Measurements from ENCODE around the gene TMEM63A.
"Not testable (repeated sequence)": the region's sequence is repeated elsewhere in the genome, so short reads cannot be mapped to it uniquely, and the experiment has no call there.

TMEM63A gene

GRCh38 chr1:225846331-225847310 lies 35.6 kb downstream of the TMEM63A start:
- in situ Hi-C loops (cut with HindIII; ENCODE audit: low sequenced_read_pairs), result no loop called here

DNA sequence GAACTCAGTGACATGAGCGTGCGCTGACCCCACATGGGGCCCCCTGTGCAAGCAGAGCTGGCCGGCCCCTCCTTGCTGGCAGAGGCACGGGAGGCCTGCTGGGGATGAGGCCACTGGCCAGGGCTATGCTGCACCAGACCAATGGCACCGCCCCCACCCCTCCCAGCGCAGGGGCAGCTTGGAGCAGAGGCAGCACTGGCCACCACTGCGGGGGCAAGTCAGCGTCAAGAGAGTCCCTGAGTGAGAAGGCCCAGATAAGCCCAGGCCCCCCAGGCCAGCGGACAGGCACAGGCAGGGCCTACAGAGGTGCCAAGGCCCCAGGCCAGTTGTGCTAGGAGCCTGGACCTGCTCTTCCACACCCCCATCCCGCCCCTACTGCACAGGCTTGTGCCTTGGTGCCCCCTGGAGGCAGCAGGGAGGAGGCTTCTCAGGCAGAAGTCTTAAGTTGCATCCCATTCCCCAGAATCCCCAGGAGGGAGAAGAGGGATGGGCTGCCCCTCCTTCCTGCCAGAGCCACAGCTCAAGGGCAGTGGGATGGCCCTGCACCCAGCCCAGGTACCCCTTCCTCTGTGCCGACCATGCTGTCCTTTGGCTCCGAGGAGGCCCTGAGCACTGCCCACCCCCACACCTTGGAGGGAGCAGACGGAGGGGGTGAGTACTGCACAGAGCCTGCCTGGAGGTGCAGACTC lies 36.5 kb downstream of the TMEM63A start:
- in situ Hi-C loops (cut with HindIII; ENCODE audit: low sequenced_read_pairs), result no loop called here

DNA sequence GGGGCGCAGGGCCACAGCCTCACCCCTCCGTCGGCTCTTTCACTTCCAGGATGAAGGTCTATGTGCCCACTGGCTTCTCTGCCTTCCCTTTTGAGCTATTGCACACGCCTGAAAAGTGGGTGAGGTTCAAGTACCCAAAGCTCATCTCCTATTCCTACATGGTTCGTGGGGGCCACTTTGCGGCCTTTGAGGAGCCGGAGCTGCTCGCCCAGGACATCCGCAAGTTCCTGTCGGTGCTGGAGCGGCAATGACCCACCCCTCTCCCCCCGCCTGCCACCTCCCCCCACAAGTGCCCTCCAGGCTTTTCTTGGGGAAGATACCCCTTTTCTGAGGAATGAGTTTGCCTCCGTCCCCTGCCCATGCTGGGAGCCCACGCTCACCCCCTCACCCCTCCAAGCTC lies 37.1 kb downstream of the TMEM63A start:
- in situ Hi-C loops (cut with HindIII; ENCODE audit: low sequenced_read_pairs), result no loop called here

DNA sequence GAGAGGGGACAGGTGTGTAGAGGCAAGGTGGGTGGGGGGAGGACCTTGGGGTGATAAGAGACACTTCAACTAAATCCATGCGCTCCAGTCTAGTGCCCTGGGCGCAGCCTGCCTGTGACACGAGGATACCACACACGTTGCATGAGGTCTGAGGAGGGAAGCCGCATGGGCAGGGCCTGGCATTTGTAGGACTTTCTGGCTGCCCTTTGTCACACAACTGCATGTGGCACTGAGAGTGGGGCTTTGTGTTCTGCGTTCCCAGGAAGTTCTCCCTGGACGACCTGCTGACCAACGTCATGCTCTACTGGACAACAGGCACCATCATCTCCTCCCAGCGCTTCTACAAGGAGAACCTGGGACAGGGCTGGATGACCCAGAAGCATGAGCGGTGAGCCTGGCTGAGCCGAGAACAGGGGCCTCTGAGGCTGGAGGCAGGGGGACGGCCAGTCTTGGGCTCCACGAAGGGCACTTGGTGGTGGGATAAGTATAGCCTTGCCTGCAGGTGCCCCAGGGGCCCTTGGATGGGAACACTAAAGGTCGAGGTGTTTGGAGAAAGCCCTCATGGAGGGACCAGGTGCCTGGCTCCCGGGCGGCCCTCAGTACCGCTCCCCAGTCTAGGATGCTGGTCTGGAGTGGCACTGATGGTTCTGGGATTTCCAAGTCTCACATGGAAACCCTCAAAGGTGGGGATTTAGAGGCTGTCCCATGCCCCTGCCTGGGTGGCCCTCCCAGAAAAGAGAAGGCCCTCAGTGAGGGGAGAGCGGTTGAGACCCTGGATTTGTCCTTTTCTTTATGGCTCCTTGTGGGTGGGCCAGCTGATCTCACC lies 37.7 kb downstream of the TMEM63A start:
- in situ Hi-C loops (cut with HindIII; ENCODE audit: low sequenced_read_pairs), result no loop called here

DNA sequence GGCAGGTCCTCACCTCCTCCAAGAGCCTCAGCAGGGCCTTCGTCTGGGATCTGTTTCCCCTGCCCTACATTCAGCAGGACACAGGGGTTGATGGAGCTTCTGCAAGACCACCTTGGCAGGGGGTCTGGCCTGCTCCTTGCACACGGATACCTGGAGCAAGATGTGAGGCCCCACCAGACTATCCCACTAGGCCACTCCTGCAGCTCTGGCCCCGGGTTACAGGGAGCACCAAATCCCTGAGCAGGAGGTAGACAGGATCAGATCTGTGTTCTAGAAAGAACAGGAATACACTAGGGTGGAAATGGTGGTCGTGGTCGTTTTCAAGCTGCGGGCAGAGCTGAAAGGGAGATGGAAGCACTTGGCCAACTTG lies 38.8 kb downstream of the TMEM63A start:
- in situ Hi-C loops (cut with HindIII; ENCODE audit: low sequenced_read_pairs), result no loop called here

GRCh38 chr1:225842788-225843425 lies 39.3 kb downstream of the TMEM63A start:
- in situ Hi-C loops (cut with HindIII; ENCODE audit: low sequenced_read_pairs), result no loop called here

DNA sequence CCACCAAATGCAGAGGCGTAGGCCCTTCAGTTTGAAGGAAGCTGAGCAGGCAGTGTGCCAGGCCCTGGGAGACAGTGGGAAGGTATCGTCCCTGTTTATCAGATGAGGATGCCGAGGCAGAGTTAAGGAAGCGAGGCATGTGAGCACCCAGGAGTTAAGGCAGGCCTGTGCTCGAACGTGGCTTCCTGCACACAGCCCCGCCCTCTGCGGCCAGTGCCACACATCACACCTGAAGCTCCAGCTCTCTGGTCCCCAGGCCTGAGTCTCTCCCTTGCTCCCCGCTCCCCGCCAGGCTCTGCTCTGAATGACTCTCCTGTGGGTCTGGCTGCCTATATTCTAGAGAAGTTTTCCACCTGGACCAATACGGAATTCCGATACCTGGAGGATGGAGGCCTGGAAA lies 40.1 kb downstream of the TMEM63A start:
- in situ Hi-C loops (cut with HindIII; ENCODE audit: low sequenced_read_pairs), result no loop called here

GRCh38 chr1:225840713-225841112 lies 41.5 kb downstream of the TMEM63A start:
- in situ Hi-C loops (cut with HindIII; ENCODE audit: low sequenced_read_pairs), result no loop called here

DNA sequence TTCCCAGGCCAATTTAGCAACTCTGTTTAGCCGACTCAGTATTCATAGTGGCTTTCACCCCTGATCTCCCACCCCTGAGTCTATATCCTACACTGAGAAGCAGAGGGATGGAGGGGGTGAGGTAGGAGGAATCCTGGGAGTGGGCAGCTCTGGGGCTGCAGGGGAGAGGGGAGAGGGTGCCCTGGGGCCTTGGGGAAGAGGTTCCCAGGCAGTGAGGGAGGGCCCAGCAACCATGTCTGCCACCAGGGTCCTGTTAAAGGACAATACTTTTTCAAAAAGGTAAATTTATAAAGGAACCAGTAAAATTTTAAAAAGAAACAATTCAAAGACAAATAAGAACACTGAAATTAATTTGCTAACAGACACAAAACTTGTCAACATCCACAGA lies 42.0 kb downstream of the TMEM63A start:
- in situ Hi-C loops (cut with HindIII; ENCODE audit: low sequenced_read_pairs), result no loop called here

DNA sequence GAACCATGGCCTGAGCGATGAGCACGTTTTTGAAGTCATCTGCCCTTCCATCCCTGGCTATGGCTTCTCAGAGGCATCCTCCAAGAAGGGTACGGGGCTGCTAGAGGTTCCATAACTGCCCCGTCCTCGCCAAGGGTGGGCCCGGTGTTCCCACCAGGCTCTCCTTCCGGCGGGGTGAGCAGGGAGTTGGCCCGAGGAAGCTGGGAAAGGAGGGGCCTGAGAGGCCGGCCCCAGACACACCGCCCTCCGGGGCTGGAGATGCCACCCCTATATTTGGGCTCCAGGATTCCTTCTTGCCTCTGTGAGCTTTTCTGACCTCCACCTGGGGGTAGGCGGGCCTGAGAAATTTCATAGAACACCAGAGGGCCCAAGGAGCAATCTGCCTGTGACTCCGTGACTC lies 43.4 kb downstream of the TMEM63A start:
- in situ Hi-C loops (cut with HindIII; ENCODE audit: low sequenced_read_pairs), result no loop called here

GRCh38 chr1:225836296-225836695 lies 45.9 kb downstream of the TMEM63A start:
- in situ Hi-C loops (cut with HindIII; ENCODE audit: low sequenced_read_pairs), result not testable (repeated sequence)

DNA sequence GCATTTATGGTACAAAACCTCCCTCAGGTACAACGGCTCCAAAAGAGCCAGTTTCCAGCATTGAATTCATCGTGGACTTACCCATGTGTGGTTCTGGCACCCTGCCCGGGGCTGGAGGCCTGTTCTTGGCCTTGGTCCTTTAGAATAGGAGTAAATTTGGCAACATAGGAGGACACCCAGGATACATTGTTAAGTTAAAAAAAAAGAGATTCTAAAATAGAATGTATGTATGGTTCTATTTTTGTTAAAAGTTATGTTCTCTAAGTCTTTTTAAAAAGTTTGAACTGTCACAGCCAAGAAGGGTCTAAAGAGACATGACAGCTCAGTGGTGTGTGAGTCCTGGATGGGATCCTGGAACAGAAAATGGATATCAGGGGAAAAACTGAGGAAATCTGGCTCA lies 46.3 kb downstream of the TMEM63A start:
- in situ Hi-C loops (cut with HindIII; ENCODE audit: low sequenced_read_pairs), result no loop called here

DNA sequence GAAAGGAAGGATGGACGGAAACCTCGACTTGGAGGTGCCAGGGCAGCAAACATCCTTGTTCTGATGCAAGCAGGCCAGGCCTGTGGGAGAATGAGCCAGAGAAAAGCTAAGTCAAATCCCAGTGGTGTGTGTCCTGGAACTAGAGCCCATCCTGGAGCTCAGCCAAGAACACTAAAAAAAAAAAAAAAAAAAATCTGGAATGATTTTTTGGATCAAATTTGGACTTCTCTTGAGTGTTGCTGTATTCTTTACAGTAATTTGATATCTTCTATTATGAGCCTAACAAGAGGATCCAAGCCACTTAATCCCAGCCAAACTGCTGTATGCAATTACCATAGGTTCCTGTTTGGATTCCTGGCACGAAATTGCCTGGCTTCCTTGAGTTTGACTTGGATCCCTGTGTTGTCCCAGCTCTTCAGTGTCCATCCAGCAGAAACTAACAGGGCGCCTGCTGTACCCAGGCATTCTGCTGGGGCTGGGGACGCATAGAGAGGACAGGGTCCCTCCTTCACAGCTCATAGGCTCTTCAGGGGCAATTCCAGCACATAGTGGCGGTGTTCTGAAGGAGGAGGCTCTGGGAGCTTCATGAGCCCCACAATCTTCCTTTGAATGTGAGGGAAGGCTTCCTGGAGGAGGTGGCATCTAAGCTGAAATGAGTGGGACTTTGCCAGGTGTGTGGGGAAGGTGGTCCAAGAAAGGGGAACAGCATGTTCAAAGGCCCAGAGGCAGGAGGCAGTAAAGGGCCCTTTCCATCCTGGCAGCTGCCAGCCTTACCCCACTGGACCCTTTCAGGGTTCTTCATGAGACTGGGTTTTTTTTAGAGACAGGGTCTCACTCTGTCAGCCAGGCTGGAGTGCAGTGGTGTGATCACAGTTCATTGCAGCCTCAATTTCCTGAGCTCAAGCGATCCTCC lies 47.5 kb downstream of the TMEM63A start:
- in situ Hi-C loops (cut with HindIII; ENCODE audit: low sequenced_read_pairs), result no loop called here

DNA sequence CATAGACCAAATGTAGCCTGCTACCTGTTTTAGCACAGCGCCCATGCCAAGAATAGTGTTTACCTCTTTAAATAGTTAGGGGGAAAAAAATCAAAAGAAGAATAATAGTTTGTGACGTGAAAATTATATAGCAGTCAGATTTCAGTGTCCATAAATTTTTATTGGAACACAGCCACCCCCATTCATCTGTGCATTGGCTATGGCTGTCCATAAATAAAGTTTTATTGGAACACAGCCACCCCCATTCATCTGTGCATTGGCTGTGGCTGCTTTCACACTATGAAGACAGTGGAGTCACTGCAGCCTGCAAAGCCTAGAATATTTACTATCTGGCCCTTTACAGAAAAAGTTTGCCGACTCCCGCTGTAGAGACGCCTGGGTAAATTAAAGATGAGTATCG lies 51.3 kb downstream of the TMEM63A start:
- in situ Hi-C loops (cut with HindIII; ENCODE audit: low sequenced_read_pairs), result no loop called here

- in situ Hi-C loops (cut with HindIII; ENCODE audit: low sequenced_read_pairs), result no loop called here
Measured at GRCh38 chr1:225828706-225829345, 53.4 kb downstream of the TMEM63A start.

- in situ Hi-C loops (cut with HindIII; ENCODE audit: low sequenced_read_pairs), result no loop called here
Measured at GRCh38 chr1:225827076-225827475, 55.1 kb downstream of the TMEM63A start.

GRCh38 chr1:225825607-225826007 lies 56.6 kb downstream of the TMEM63A start:
- in situ Hi-C loops (cut with HindIII; ENCODE audit: low sequenced_read_pairs), result no loop called here

- in situ Hi-C loops (cut with HindIII; ENCODE audit: low sequenced_read_pairs), result no loop called here
Measured at GRCh38 chr1:225825078-225825477, 57.1 kb downstream of the TMEM63A start.

DNA sequence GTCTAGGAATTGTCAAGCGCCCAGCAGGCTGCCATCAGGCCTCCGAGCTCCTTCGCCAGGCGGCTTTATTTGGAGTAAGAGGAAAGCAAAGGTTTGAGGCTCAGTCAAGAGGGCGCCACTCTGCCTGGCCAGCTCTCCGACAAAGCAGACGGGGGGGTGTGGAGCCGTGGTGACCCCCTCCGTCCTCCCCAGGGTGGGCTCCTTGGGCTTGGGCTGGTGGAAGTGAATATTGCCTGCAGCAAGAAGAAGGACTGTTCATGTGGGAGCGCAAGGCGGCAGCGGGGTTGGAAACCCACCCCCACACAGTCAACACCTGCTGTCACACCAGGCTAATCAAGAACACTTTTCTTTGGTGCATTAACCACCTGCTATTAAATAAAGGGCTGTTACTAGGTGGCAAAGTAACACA lies 57.6 kb downstream of the TMEM63A start:
- in situ Hi-C loops (cut with HindIII; ENCODE audit: low sequenced_read_pairs), result no loop called here

Measured in DLD1 (cell line).